ENCODE results near the gene ZNF33A.
"Not testable (repeated sequence)": the region's sequence is repeated elsewhere in the genome, so short reads cannot be mapped to it uniquely, and the experiment has no call there.

ZNF33A gene

GRCh38 chr10:38045129-38045528, 34.7 kb downstream of the ZNF33A start:
- no peak for DNase-seq (ENCODE audit: low spot score)

- peak; percentile 1 for DNase-seq (ENCODE audit: low spot score)
These were observed 37.2 kb downstream of the ZNF33A start for GRCh38 chr10:38047666-38048065.

GRCh38 chr10:38050212-38050611, 39.7 kb downstream of the ZNF33A start:
- DNase-seq (ENCODE audit: low spot score): no peak

GRCh38 chr10:38054361-38054797, 43.9 kb downstream of the ZNF33A start:
- no peak for DNase-seq (ENCODE audit: low spot score)

GRCh38 chr10:38055274-38055894, 44.9 kb downstream of the ZNF33A start:
- DNase-seq (ENCODE audit: low spot score): not testable (repeated sequence)

- not testable (repeated sequence) for DNase-seq (ENCODE audit: low spot score)
These were observed 59.2 kb downstream of the ZNF33A start for GRCh38 chr10:38069663-38070062.

- no peak for DNase-seq (ENCODE audit: low spot score)
These were observed 60.0 kb downstream of the ZNF33A start for GRCh38 chr10:38070501-38070900.

- DNase-seq (ENCODE audit: low spot score): no peak
These were observed 62.1 kb downstream of the ZNF33A start for GRCh38 chr10:38072552-38072951.

- no peak for DNase-seq (ENCODE audit: low spot score)
These were observed 66.2 kb downstream of the ZNF33A start for GRCh38 chr10:38076687-38077086.

- not testable (repeated sequence) for DNase-seq (ENCODE audit: low spot score)
These were observed 82.8 kb downstream of the ZNF33A start for GRCh38 chr10:38093318-38093717.

- DNase-seq (ENCODE audit: low spot score): peak; percentile 0
These were observed 83.3 kb downstream of the ZNF33A start for GRCh38 chr10:38093816-38094157.

- peak; percentile 72 for DNase-seq (ENCODE audit: low spot score)
These were observed 83.9 kb downstream of the ZNF33A start, which contains the start of gene ZNF37A for GRCh38 chr10:38094158-38094926. Gene ZNF37A, plus strand, starts transcription at chr10:38094337. Its CDS starts 2,281 bp downstream, at chr10:38096618.

- no peak for DNase-seq (ENCODE audit: low spot score)
These were observed 84.6 kb downstream of the ZNF33A start for GRCh38 chr10:38094927-38095574.

- DNase-seq (ENCODE audit: low spot score): no peak
These were observed 92.4 kb downstream of the ZNF33A start for GRCh38 chr10:38102880-38103279.

GRCh38 chr10:38103756-38104155, 93.3 kb downstream of the ZNF33A start:
- DNase-seq (ENCODE audit: low spot score): no peak

- no peak for DNase-seq (ENCODE audit: low spot score)
These were observed 101.7 kb downstream of the ZNF33A start for GRCh38 chr10:38112159-38112558.

Data from COLO829 (cell line).